K562 (cell line): ENCODE data around the gene SAMD9L. TPM values are rescaled to one million over a fixed set of nuclear protein-coding genes. Genes with fewer than 3 reads are reported as not detected.

Experiments
- ARID3A ChIP-seq: IDR thresholded peaks from 2 replicates; pipeline ENCODE4 v1.6.1; 2012; ENCODE audit warnings: low read depth, low read length, improper control_type of control experiment, borderline replicate concordance
- CTCFL ChIP-seq: IDR thresholded peaks from 2 replicates; pipeline ENCODE4 v1.6.1; 2011; ENCODE audit warnings: borderline replicate concordance, low read depth, mild to moderate bottlenecking, moderate library complexity, low read length; ENCODE audit not compliant: insufficient read depth, poor library complexity, severe bottlenecking
- E2F8 ChIP-seq: fragments of 450-650 bp; IDR thresholded peaks from 2 replicates; pipeline ENCODE4 v1.7.1; 2018; ENCODE audit warnings: mild to moderate bottlenecking, low read depth; ENCODE audit not compliant: partially characterized antibody
- ETS2 ChIP-seq: IDR thresholded peaks from 2 replicates; pipeline ENCODE4 v1.6.1; 2016; ENCODE audit warnings: borderline replicate concordance, missing genetic modification characterization, mild to moderate bottlenecking, moderate library complexity, missing compliant biosample characterization; ENCODE audit not compliant: poor library complexity, severe bottlenecking
- FOXK2 ChIP-seq, 2 experiments: fragments of 450-650 bp; IDR thresholded peaks in 1 of 2; conservative IDR thresholded peaks in 1 of 2; 2 replicates each; pipeline ENCODE4 v1.6.1; 2016; ENCODE audit warnings: low read depth in 2 of 2, mild to moderate bottlenecking in 1 of 2
- FOXM1 ChIP-seq, 2 experiments: fragments of 450-650 bp in 1 of 2; sonication (generic) in 1 of 2; formaldehyde crosslinking in 1 of 2; IDR thresholded peaks; 2 replicates each; pipeline versions ENCODE4 v1.6.1 to v1.9.0; 2017 to 2022; ENCODE audit warnings: low read depth in 2 of 2, mild to moderate bottlenecking in 2 of 2, missing genetic modification reagents in 1 of 2, moderate library complexity in 1 of 2
- HDGF ChIP-seq: fragments of 450-650 bp; IDR thresholded peaks from 2 replicates; pipeline ENCODE4 v1.6.1; 2016
- HEY1 ChIP-seq: fragments of 250-450 bp; sonication (Bioruptor Pico); IDR thresholded peaks from 2 replicates; pipeline ENCODE4 v1.5.0; 2020; ENCODE audit warnings: mild to moderate bottlenecking, moderate library complexity, borderline replicate concordance
- MBD2 ChIP-seq: sonication (generic); IDR thresholded peaks from 2 replicates; pipeline ENCODE4 v1.6.1; 2016; ENCODE audit warnings: low read depth, borderline replicate concordance
- MTA1 ChIP-seq: fragments of 450-650 bp; IDR thresholded peaks from 2 replicates; pipeline ENCODE4 v1.6.1; 2017; ENCODE audit warnings: borderline replicate concordance
- NCOR1 ChIP-seq: fragments of 450-650 bp; IDR thresholded peaks from 2 replicates; pipeline ENCODE4 v1.6.1; 2016; ENCODE audit warnings: mild to moderate bottlenecking, moderate library complexity
- NEUROD1 ChIP-seq: fragments of 150-350 bp; IDR thresholded peaks from 2 replicates; pipeline ENCODE4 v1.6.1; 2014; ENCODE audit warnings: borderline replicate concordance, low read length, low read depth; ENCODE audit not compliant: partially characterized antibody
- NFE2 ChIP-seq: IDR thresholded peaks from 2 replicates; pipeline ENCODE4 v1.6.1; 2014; ENCODE audit warnings: antibody characterized with exemption, low read depth
- PHTF2 ChIP-seq: fragments of 250-450 bp; sonication (Bioruptor Pico); IDR thresholded peaks from 2 replicates; pipeline ENCODE4 v1.5.0; 2021; ENCODE audit warnings: mild to moderate bottlenecking
- TAF7 ChIP-seq: fragments of 450-650 bp; IDR thresholded peaks from 2 replicates; pipeline ENCODE4 v1.6.1; 2016; ENCODE audit warnings: missing genetic modification characterization, missing compliant biosample characterization
- THRB ChIP-seq: fragments of 450-650 bp; formaldehyde crosslinking; conservative IDR thresholded peaks from 2 replicates; pipeline ENCODE4 v1.4.0; 2022; ENCODE audit warnings: mild to moderate bottlenecking, missing genetic modification characterization
- ZBTB8A ChIP-seq: fragments of 450-650 bp; IDR thresholded peaks from 2 replicates; pipeline ENCODE4 v1.6.1; 2018; ENCODE audit warnings: mild to moderate bottlenecking, moderate library complexity; ENCODE audit not compliant: partially characterized antibody
- ZKSCAN8 ChIP-seq: fragments of 200-800 bp; sonication (Bioruptor generic); IDR thresholded peaks from 2 replicates; pipeline ENCODE4 v1.6.1; 2016; ENCODE audit warnings: missing genetic modification characterization, missing compliant biosample characterization
- ZNF197 ChIP-seq: fragments of 200-800 bp; sonication (Bioruptor generic); IDR thresholded peaks from 2 replicates; pipeline ENCODE4 v1.6.1; 2016; ENCODE audit warnings: low read depth, missing genetic modification characterization, missing compliant biosample characterization
- ZNF408 ChIP-seq: fragments of 250-450 bp; sonication (Bioruptor Pico); IDR thresholded peaks from 2 replicates; pipeline ENCODE4 v1.4.0; 2020; ENCODE audit warnings: low read depth, mild to moderate bottlenecking, moderate library complexity
- polyA plus RNA-seq, 8 experiments: library from polyadenylated mRNA; depleted of rRNA in 4 of 8; stranded (reverse) in 5 of 8; unstranded in 3 of 8; fragments of >200 nt; fragmentation: Nextera tagmentation in 2 of 8; fragmentation: Illumina TruSeq in 1 of 8; extraction: Ambion mirVana in 2 of 8; extraction: Trizol in 1 of 8; gene quantifications; 2 replicates each; pipeline versions ENCODE4 v1.2.1 to v1.2.3, GENCODE V29; 2011 to 2014; ENCODE audit warnings: inconsistent platforms in 1 of 8, missing spikeins in 1 of 8
- total RNA-seq, 7 experiments: library from RNA; depleted of rRNA in 6 of 7; stranded (reverse); fragments of >200 nt in 6 of 7; fragmentation: Illumina TruSeq in 2 of 7; extraction: Trizol in 2 of 7; gene quantifications; 2 replicates each; pipeline versions ENCODE4 v1.2.1 to v1.2.3, GENCODE V29; 2011 to 2021; ENCODE audit warnings: low replicate concordance in 1 of 7

The SAMD9L gene
- total and polyA plus RNA-seq, 9 of the 15 experiments (the other 6 are each of a cell fraction or from before 2014, with no cell fraction given) = 0.15 to 1.0 (median 0.48) TPM

- TF ChIP-seq THRB (CRISPR knock-in tag) (peak; percentile 80; the same call in 1 of the 2 replicates), PHTF2 (no peak), NEUROD1 (no peak), HDGF (no peak), E2F8 (no peak), MTA1 (no peak), ZNF408 (CRISPR knock-in tag) (no peak), NCOR1 (no peak), MBD2 (no peak), NFE2 (no peak), ETS2 (tag) (no peak), TAF7 (tag) (no peak; the same call in 1 of the 2 replicates), CTCFL (no peak), FOXK2 (conservative IDR thresholded peaks at IDR 0.05 in 1 of 2, IDR thresholded peaks at IDR 0.05 in 1 of 2; ENCODE audit: low read depth in 2 of 2) (no peak), ZNF197 (peak; percentile 94), FOXM1 (IDR thresholded peaks at IDR 0.05; ENCODE audit: low read depth) (no peak), FOXM1 (CRISPR knock-in tag; IDR thresholded peaks at IDR 0.05; ENCODE audit: low read depth) (no peak), ZKSCAN8 (CRISPR knock-in tag) (peak; percentile 40; the same call in 1 of the 2 replicates), ZBTB8A (no peak), ARID3A (no peak), HEY1 (CRISPR knock-in tag) (no peak)
These were observed 542 bp upstream of the SAMD9L start (continued) for GRCh38 chr7:93148727-93149126.
